Body of pancreas (tissue), 4 donors: ENCODE measurements around the gene TMEM151B.

Source experiments
- CTCF ChIP-seq, 7 experiments: fragments of 450-650 bp in 4 of 7; fragments of 200-600 bp in 3 of 7; sonication (generic) in 3 of 7; IDR thresholded peaks; one replicate each; pipeline ENCODE4 v1.5.1; 2016 to 2019; ENCODE audit warnings: antibody characterized with exemption in 7 of 7
- POLR2A ChIP-seq, 3 donors: fragments of 450-650 bp; IDR thresholded peaks; one replicate each; pipeline ENCODE4 v1.6.1; 2016; ENCODE audit warnings: antibody characterized with exemption in 3 of 3, mild to moderate bottlenecking in 2 of 3

- TF ChIP-seq CTCF (IDR thresholded peaks at IDR 0.05) (no peak), POLR2A (IDR thresholded peaks at IDR 0.05) (no peak)
These were observed 41.5 kb downstream of the TMEM151B start for GRCh38 chr6:44311767-44312166.
